ENCODE data around the gene ADAM33. TPM values are rescaled to one million over a fixed set of nuclear protein-coding genes. Genes with fewer than 3 reads are reported as not detected.
A peak's percentile ranks its signal among the peaks of the same experiment; 100 is the strongest.

Gene ADAM33
- total RNA-seq, 3 donors from 2014 or later: 6.4 to 86.6 (median 9.7) TPM

- no peaks in the 10 kb centered on the region for H3K9me3 ChIP-seq
- H3K4me1 ChIP-seq (ENCODE audit: low read depth): no peaks in the 10 kb centered on the region
- DNase-seq (peak in 1 of 3 donors; percentile 36), ATAC-seq (no peak)
- TF ChIP-seq CTCF (IDR thresholded peaks at IDR 0.05): no peak
- no peak overlapping the region for H3K4me3 ChIP-seq
- intact Hi-C loops (cut with DNase I, micrococcal nuclease): loop anchor here in 1 of 2 donors (10.0 kb wide), 1 partner anchor 403 kb away; no protein-coding TSS in a partner anchor
- H3K36me3 ChIP-seq (ENCODE audit: low read depth): no peaks in the 10 kb centered on the region
Measured at GRCh38 chr20:3671986-3672546, 9.7 kb downstream of the ADAM33 start.

GRCh38 chr20:3670945-3671344 is 10.9 kb downstream of the ADAM33 start:
- no peaks in the 10 kb centered on the region for H3K4me1 ChIP-seq (ENCODE audit: low read depth)
- no peaks in the 10 kb centered on the region for H3K36me3 ChIP-seq (ENCODE audit: low read depth)
- H3K9me3 ChIP-seq: no peaks in the 10 kb centered on the region
- H3K4me3 ChIP-seq: no peak overlapping the region
- no peak for TF ChIP-seq CTCF (IDR thresholded peaks at IDR 0.05)
- peak in 1 of 3 donors; percentile 37 for DNase-seq
- intact Hi-C loops (cut with DNase I, micrococcal nuclease): loop anchor here in 1 of 2 donors (10.0 kb wide), 1 partner anchor 404 kb away; no protein-coding TSS in a partner anchor
- no peak for ATAC-seq

GRCh38 chr20:3670511-3670910 is 11.3 kb downstream of the ADAM33 start:
- TF ChIP-seq CTCF (IDR thresholded peaks at IDR 0.05): no peak
- Histone ChIP-seq H3K4me3 (no peak overlapping the region), H3K36me3 (ENCODE audit: low read depth) (no peaks in the 10 kb centered on the region), H3K4me1 (ENCODE audit: low read depth) (no peaks in the 10 kb centered on the region), H3K9me3 (no peaks in the 10 kb centered on the region)
- intact Hi-C loops (cut with DNase I, micrococcal nuclease): loop anchor here in 1 of 2 donors (10.0 kb wide), 1 partner anchor 404 kb away; no protein-coding TSS in a partner anchor
- DNase-seq (no peak), ATAC-seq (no peak)

GRCh38 chr20:3669710-3670367 is 12.0 kb downstream of the ADAM33 start:
- Histone ChIP-seq H3K36me3 (ENCODE audit: low read depth) (no peaks in the 10 kb centered on the region), H3K4me3 (no peak overlapping the region), H3K4me1 (ENCODE audit: low read depth) (no peaks in the 10 kb centered on the region), H3K9me3 (no peaks in the 10 kb centered on the region)
- DNase-seq: peak in 1 of 3 donors; percentile 8
- intact Hi-C loops (cut with DNase I, micrococcal nuclease): loop anchor here in 1 of 2 donors (10.0 kb wide), 1 partner anchor 405 kb away; no protein-coding TSS in a partner anchor
- ATAC-seq: no peak
- TF ChIP-seq CTCF (IDR thresholded peaks at IDR 0.05): no peak

- H3K4me3 ChIP-seq: no peak overlapping the region
- no peaks in the 10 kb centered on the region for H3K4me1 ChIP-seq (ENCODE audit: low read depth)
- no peak for TF ChIP-seq CTCF (IDR thresholded peaks at IDR 0.05)
- H3K9me3 ChIP-seq: no peaks in the 10 kb centered on the region
- intact Hi-C loops (cut with DNase I, micrococcal nuclease): no loop called here
- ATAC-seq (no peak), DNase-seq (peak in 1 of 3 donors; percentile 13)
- no peaks in the 10 kb centered on the region for H3K36me3 ChIP-seq (ENCODE audit: low read depth)
Measured at GRCh38 chr20:3667434-3668037, 14.3 kb downstream of the ADAM33 start.
